ENCODE measurements around the gene WDR35. TPM values are rescaled to one million over a fixed set of nuclear protein-coding genes. Genes with fewer than 3 reads are reported as not detected.

The WDR35 gene
- polyA plus RNA-seq, 4 donors: 0.45 to 7.1 (median 1.3) TPM

DNA sequence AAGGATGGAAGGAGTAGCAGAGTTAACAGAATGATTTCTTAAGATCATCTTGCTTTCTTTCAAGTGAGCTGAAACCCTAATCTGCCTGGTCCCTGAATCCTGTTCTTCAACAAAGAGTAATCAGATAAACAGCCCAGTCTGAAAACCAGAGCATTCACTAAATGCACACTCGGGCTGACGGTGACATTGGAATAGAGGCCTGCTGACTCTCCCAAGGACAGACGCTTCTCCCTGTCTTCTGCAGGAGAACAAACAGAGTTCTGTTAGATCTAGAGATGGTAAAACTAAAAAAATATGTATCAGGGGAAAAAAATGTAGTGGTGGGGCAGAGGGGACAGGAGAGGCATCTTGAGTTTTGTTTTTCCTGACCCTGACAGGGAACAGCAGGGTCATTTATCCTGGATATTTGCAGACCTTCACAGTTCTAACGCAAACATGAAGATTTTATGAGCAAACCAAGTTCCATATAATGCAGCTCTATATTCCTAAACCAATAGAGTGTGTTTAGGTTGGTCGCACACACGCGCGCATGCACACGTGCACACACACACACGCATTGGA is 15.2 kb upstream of the WDR35 start:
- 87 to 95% (median 94%) methylated on average over 10 of the region's 10 CpGs for WGBS, 3 donors

DNA sequence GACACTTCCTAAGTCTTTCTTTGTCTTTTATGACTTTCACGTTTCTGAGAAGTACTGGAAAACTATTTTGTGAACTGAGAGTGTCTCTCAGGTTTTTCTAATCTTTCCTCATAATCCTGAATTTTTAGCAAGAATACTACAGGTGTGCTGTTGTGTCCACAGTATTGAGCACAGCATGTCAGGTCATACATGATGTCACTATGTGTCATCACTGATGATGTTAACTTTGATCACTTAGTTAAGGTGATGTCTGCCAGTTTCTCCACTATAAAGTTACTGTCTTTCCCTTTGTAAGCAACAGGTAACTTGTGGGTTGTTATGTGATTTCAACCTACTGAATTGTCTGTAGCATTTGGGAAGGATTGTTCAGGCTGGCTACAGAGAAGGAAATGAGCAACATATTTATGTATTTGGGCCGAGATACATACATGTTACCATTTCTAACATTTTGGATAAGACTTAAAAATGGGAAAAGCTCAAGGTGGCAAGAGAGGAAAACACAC is 11.5 kb upstream of the WDR35 start:
- Histone ChIP-seq H3K36me3 (ENCODE audit: control insufficient read depth in 3 of 3, insufficient read depth in 2 of 3, low read depth in 1 of 3, low read length in 3 of 3) (no peaks in the 10 kb centered on the region), H3K4me1 (ENCODE audit: control insufficient read depth in 3 of 3, insufficient read depth in 2 of 3, low read depth in 1 of 3, low read length in 2 of 3) (no peaks in the 10 kb centered on the region), H3K27me3 (ENCODE audit: control insufficient read depth in 3 of 3, insufficient read depth in 3 of 3, low read length in 3 of 3) (no peaks in the 10 kb centered on the region), H3K9me3 (ENCODE audit: control insufficient read depth in 2 of 2, insufficient read depth in 1 of 2, low read depth in 1 of 2, low read length in 1 of 2) (no peaks in the 10 kb centered on the region), H3K27ac (ENCODE audit: low read depth in 1 of 3, low read length in 2 of 3) (no peak overlapping the region), H3K4me3 (ENCODE audit: low read depth in 1 of 3, low read length in 3 of 3) (no peak overlapping the region)
- DNase-seq (no peak), FAIRE-seq (no peak)
- WGBS, 3 donors: 65 to 82% (median 73%) methylated on average over 2 of the region's 2 CpGs

More for the DNA sequence above, 15.2 kb upstream of the WDR35 start:
- peaks cover 0 to 2% (median 0%) of the 10 kb centered on the region in 3 donors for H3K27me3 ChIP-seq (ENCODE audit: control insufficient read depth in 3 of 3, insufficient read depth in 3 of 3, low read length in 3 of 3)
- H3K27ac ChIP-seq (ENCODE audit: low read depth in 1 of 3, low read length in 2 of 3): no peak overlapping the region
- FAIRE-seq (no peak), DNase-seq (no peak)
- H3K4me1 ChIP-seq (ENCODE audit: control insufficient read depth in 3 of 3, insufficient read depth in 2 of 3, low read depth in 1 of 3, low read length in 2 of 3): no peaks in the 10 kb centered on the region
- H3K36me3 ChIP-seq (ENCODE audit: control insufficient read depth in 3 of 3, insufficient read depth in 2 of 3, low read depth in 1 of 3, low read length in 3 of 3): no peaks in the 10 kb centered on the region
- H3K9me3 ChIP-seq (ENCODE audit: control insufficient read depth in 2 of 2, insufficient read depth in 1 of 2, low read depth in 1 of 2, low read length in 1 of 2): no peaks in the 10 kb centered on the region
- no peak overlapping the region for H3K4me3 ChIP-seq (ENCODE audit: low read depth in 1 of 3, low read length in 3 of 3)

GRCh38 chr2:19993731-19994130 is 3.8 kb upstream of the WDR35 start:
- H3K9me3 ChIP-seq (ENCODE audit: control insufficient read depth in 2 of 2, insufficient read depth in 1 of 2, low read depth in 1 of 2, low read length in 1 of 2): no peaks in the 10 kb centered on the region
- DNase-seq: no peak
- FAIRE-seq: no peak
- no peak overlapping the region for H3K27ac ChIP-seq (ENCODE audit: low read depth in 1 of 3, low read length in 2 of 3)
- no peaks in the 10 kb centered on the region for H3K36me3 ChIP-seq (ENCODE audit: control insufficient read depth in 3 of 3, insufficient read depth in 2 of 3, low read depth in 1 of 3, low read length in 3 of 3)
- no peak overlapping the region for H3K4me3 ChIP-seq (ENCODE audit: low read depth in 1 of 3, low read length in 3 of 3)
- no peaks in the 10 kb centered on the region for H3K27me3 ChIP-seq (ENCODE audit: control insufficient read depth in 3 of 3, insufficient read depth in 3 of 3, low read length in 3 of 3)
- peaks cover 0 to 5% (median 2%) of the 10 kb centered on the region in 3 donors for H3K4me1 ChIP-seq (ENCODE audit: control insufficient read depth in 3 of 3, insufficient read depth in 2 of 3, low read depth in 1 of 3, low read length in 2 of 3)

DNA sequence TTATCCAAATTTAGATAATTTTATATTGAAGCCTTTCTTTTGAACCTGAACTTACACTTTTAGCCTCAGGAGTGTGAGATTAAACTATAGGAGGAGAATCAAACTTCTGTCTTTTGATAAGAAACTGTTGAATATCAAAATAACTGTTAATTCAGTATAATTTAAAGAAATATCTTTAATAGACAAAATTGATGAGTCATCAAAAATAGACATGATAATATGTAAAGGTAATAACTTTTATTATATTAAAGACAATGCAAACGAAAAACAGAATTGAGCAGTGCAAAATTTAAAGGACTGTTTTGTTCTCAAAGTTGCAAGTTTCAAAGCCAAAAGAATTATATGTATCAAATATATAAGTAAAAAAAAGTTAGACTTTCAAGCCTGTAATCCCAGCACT is 2.0 kb upstream of the WDR35 start:
- H3K9me3 ChIP-seq (ENCODE audit: control insufficient read depth in 2 of 2, insufficient read depth in 1 of 2, low read depth in 1 of 2, low read length in 1 of 2): no peaks in the 10 kb centered on the region
- FAIRE-seq (no peak), DNase-seq (no peak)
- 51 to 87% (median 58%) methylated on average over 1 of the region's 1 CpG for WGBS, 3 donors
- H3K27me3 ChIP-seq (ENCODE audit: control insufficient read depth in 3 of 3, insufficient read depth in 3 of 3, low read length in 3 of 3): no peaks in the 10 kb centered on the region
- H3K4me1 ChIP-seq (ENCODE audit: control insufficient read depth in 3 of 3, insufficient read depth in 2 of 3, low read depth in 1 of 3, low read length in 2 of 3): peaks cover 0 to 5% (median 2%) of the 10 kb centered on the region in 3 donors
- no peak overlapping the region for H3K4me3 ChIP-seq (ENCODE audit: low read depth in 1 of 3, low read length in 3 of 3)
- H3K36me3 ChIP-seq (ENCODE audit: control insufficient read depth in 3 of 3, insufficient read depth in 2 of 3, low read depth in 1 of 3, low read length in 3 of 3): no peaks in the 10 kb centered on the region
- H3K27ac ChIP-seq (ENCODE audit: low read depth in 1 of 3, low read length in 2 of 3): no peak overlapping the region

GRCh38 chr2:19990416-19990728 is 467 bp upstream of the WDR35 start:
- FAIRE-seq: no peak
- H3K36me3 ChIP-seq (ENCODE audit: control insufficient read depth in 3 of 3, insufficient read depth in 2 of 3, low read depth in 1 of 3, low read length in 3 of 3): no peaks in the 10 kb centered on the region
- peak overlapping the region in 2 of 3 donors; percentile 39 to 71 for H3K27ac ChIP-seq (ENCODE audit: low read depth in 1 of 3, low read length in 2 of 3)
- no peaks in the 10 kb centered on the region for H3K9me3 ChIP-seq (ENCODE audit: control insufficient read depth in 2 of 2, insufficient read depth in 1 of 2, low read depth in 1 of 2, low read length in 1 of 2)
- H3K4me1 ChIP-seq (ENCODE audit: control insufficient read depth in 3 of 3, insufficient read depth in 2 of 3, low read depth in 1 of 3, low read length in 2 of 3): peaks cover 0 to 5% (median 2%) of the 10 kb centered on the region in 3 donors
- H3K27me3 ChIP-seq (ENCODE audit: control insufficient read depth in 3 of 3, insufficient read depth in 3 of 3, low read length in 3 of 3): no peaks in the 10 kb centered on the region
- no peak for DNase-seq
- 22 to 23% (median 22%) methylated on average over 10 of the region's 10 CpGs for WGBS, 3 donors
- H3K4me3 ChIP-seq (ENCODE audit: low read depth in 1 of 3, low read length in 3 of 3): peak overlapping the region; percentile 70 to 86 (median 74)

DNA sequence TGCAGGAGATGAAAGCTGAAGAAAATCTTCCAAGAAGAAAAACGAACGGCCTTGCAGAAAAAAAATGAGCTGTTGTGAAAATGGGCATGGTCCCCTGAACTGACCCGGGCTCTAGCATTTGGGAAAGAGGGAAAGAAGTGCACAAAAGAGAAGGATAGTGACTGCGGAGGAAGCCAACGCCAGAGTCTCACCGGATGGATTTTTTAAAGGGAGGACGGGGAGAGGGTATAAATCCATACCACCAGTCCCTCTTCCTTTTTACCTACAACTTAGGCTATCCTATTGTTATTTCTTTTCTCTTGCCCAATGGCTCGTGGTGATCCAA is 601 bp downstream of the WDR35 start:
- Histone ChIP-seq H3K9me3 (ENCODE audit: control insufficient read depth in 2 of 2, insufficient read depth in 1 of 2, low read depth in 1 of 2, low read length in 1 of 2) (no peaks in the 10 kb centered on the region), H3K4me3 (ENCODE audit: low read depth in 1 of 3, low read length in 3 of 3) (peak overlapping the region; percentile 70 to 86 (median 74)), H3K4me1 (ENCODE audit: control insufficient read depth in 3 of 3, insufficient read depth in 2 of 3, low read depth in 1 of 3, low read length in 2 of 3) (peaks cover 0 to 5% (median 2%) of the 10 kb centered on the region in 3 donors), H3K27me3 (ENCODE audit: control insufficient read depth in 3 of 3, insufficient read depth in 3 of 3, low read length in 3 of 3) (no peaks in the 10 kb centered on the region), H3K36me3 (ENCODE audit: control insufficient read depth in 3 of 3, insufficient read depth in 2 of 3, low read depth in 1 of 3, low read length in 3 of 3) (peaks cover 0 to 3% (median 0%) of the 10 kb centered on the region in 3 donors), H3K27ac (ENCODE audit: low read depth in 1 of 3, low read length in 2 of 3) (peak overlapping the region in 1 of 3 donors; percentile 71)
- FAIRE-seq (no peak), DNase-seq (no peak)
- 9 to 11% (median 10%) methylated on average over 8 of the region's 8 CpGs for WGBS, 3 donors

GRCh38 chr2:19988600-19988999 is 1.3 kb downstream of the WDR35 start:
- Histone ChIP-seq H3K27ac (ENCODE audit: low read depth in 1 of 3, low read length in 2 of 3) (no peak overlapping the region), H3K4me1 (ENCODE audit: control insufficient read depth in 3 of 3, insufficient read depth in 2 of 3, low read depth in 1 of 3, low read length in 2 of 3) (peaks cover 0 to 5% (median 2%) of the 10 kb centered on the region in 3 donors), H3K4me3 (ENCODE audit: low read depth in 1 of 3, low read length in 3 of 3) (no peak overlapping the region), H3K27me3 (ENCODE audit: control insufficient read depth in 3 of 3, insufficient read depth in 3 of 3, low read length in 3 of 3) (no peaks in the 10 kb centered on the region), H3K9me3 (ENCODE audit: control insufficient read depth in 2 of 2, insufficient read depth in 1 of 2, low read depth in 1 of 2, low read length in 1 of 2) (no peaks in the 10 kb centered on the region), H3K36me3 (ENCODE audit: control insufficient read depth in 3 of 3, insufficient read depth in 2 of 3, low read depth in 1 of 3, low read length in 3 of 3) (peaks cover 0 to 3% (median 0%) of the 10 kb centered on the region in 3 donors)
- 68 to 90% (median 84%) methylated on average over 2 of the region's 2 CpGs for WGBS, 3 donors
- no peak for FAIRE-seq
- DNase-seq: no peak

- WGBS, 3 donors: 91 to 94% (median 92%) methylated on average over 5 of the region's 5 CpGs
- no peak for FAIRE-seq
Observed at GRCh38 chr2:19987936-19988335, 2.0 kb downstream of the WDR35 start.

GRCh38 chr2:19982268-19982667 is 7.6 kb downstream of the WDR35 start:
- no peak for FAIRE-seq

More at GRCh38 chr2:19987936-19988335, 2.0 kb downstream of the WDR35 start:
- DNase-seq: no peak
- no peak overlapping the region for H3K4me3 ChIP-seq (ENCODE audit: low read depth in 1 of 3, low read length in 3 of 3)
- no peaks in the 10 kb centered on the region for H3K27me3 ChIP-seq (ENCODE audit: control insufficient read depth in 3 of 3, insufficient read depth in 3 of 3, low read length in 3 of 3)
- no peak overlapping the region for H3K27ac ChIP-seq (ENCODE audit: low read depth in 1 of 3, low read length in 2 of 3)
- H3K9me3 ChIP-seq (ENCODE audit: control insufficient read depth in 2 of 2, insufficient read depth in 1 of 2, low read depth in 1 of 2, low read length in 1 of 2): no peaks in the 10 kb centered on the region
- peaks cover 0 to 3% (median 0%) of the 10 kb centered on the region in 3 donors for H3K36me3 ChIP-seq (ENCODE audit: control insufficient read depth in 3 of 3, insufficient read depth in 2 of 3, low read depth in 1 of 3, low read length in 3 of 3)
- peaks cover 0 to 5% (median 2%) of the 10 kb centered on the region in 3 donors for H3K4me1 ChIP-seq (ENCODE audit: control insufficient read depth in 3 of 3, insufficient read depth in 2 of 3, low read depth in 1 of 3, low read length in 2 of 3)

More at GRCh38 chr2:19982268-19982667, 7.6 kb downstream of the WDR35 start:
- no peak for DNase-seq
- 77 to 90% (median 88%) methylated on average over 1 of the region's 1 CpG for WGBS, 3 donors
- Histone ChIP-seq H3K4me1 (ENCODE audit: control insufficient read depth in 3 of 3, insufficient read depth in 2 of 3, low read depth in 1 of 3, low read length in 2 of 3) (no peaks in the 10 kb centered on the region), H3K27me3 (ENCODE audit: control insufficient read depth in 3 of 3, insufficient read depth in 3 of 3, low read length in 3 of 3) (no peaks in the 10 kb centered on the region), H3K27ac (ENCODE audit: low read depth in 1 of 3, low read length in 2 of 3) (no peak overlapping the region), H3K36me3 (ENCODE audit: control insufficient read depth in 3 of 3, insufficient read depth in 2 of 3, low read depth in 1 of 3, low read length in 3 of 3) (peaks cover 0 to 7% (median 0%) of the 10 kb centered on the region in 3 donors), H3K9me3 (ENCODE audit: control insufficient read depth in 2 of 2, insufficient read depth in 1 of 2, low read depth in 1 of 2, low read length in 1 of 2) (no peaks in the 10 kb centered on the region), H3K4me3 (ENCODE audit: low read depth in 1 of 3, low read length in 3 of 3) (no peak overlapping the region)
